Measurements from ENCODE around the gene C1orf141. TPM values are rescaled to one million over a fixed set of nuclear protein-coding genes. Genes with fewer than 3 reads are reported as not detected.
A peak's percentile ranks its signal among the peaks of the same experiment; 100 is the strongest.
"Not testable (repeated sequence)": the region's sequence is repeated elsewhere in the genome, so short reads cannot be mapped to it uniquely, and the experiment has no call there.

The C1orf141 gene
- total and polyA plus RNA-seq, 3 experiments from 2014 or later = not detected

- H3K27me3 Mint-ChIP-seq = peaks cover 9 to 36% of the 10 kb centered on the region in 2 donors
- POLR2A ChIA-PET = interaction anchor here (0.7 to 1.5 kb wide), 3 partner anchors 17 to 384 kb away, joined by 4 to 12 read pairs (median 6); no protein-coding TSS in a partner anchor
- Histone ChIP-seq H3K9me3 (ENCODE audit: low read length) (no peaks in the 10 kb centered on the region), H3K4me3 (ENCODE audit: low read length) (no peak overlapping the region), H3K4me1 (ENCODE audit: insufficient read depth, low read length) (peaks cover 17% of the 10 kb centered on the region), H3K27ac (ENCODE audit: low read depth, low read length) (no peak overlapping the region), H3K36me3 (ENCODE audit: insufficient read depth, low read length) (no peaks in the 10 kb centered on the region), H3K27me3 (ENCODE audit: insufficient read depth, low read length, poor library complexity, severe bottlenecking) (no peaks in the 10 kb centered on the region)
- DNase-seq = peak; percentile 15 to 69 (median 55)
- peaks cover 21 to 36% (median 25%) of the 10 kb centered on the region in 3 donors for H3K4me1 Mint-ChIP-seq
- peaks cover 0 to 4% (median 0%) of the 10 kb centered on the region in 3 donors for H3K36me3 Mint-ChIP-seq
- CTCF ChIA-PET = interaction anchor here (0.5 to 3.8 kb wide), 24 partner anchors 9 to 390 kb away, joined by 3 to 36 read pairs (median 4); partner anchors contain the start of genes IL23R and SLC35D1
- no peak overlapping the region for H3K4me3 Mint-ChIP-seq
- peak overlapping the region in 4 of 8 donors; percentile 52 to 83 (median 56) for H3K27ac Mint-ChIP-seq
- peaks cover 0 to 1% (median 0%) of the 10 kb centered on the region in 5 donors for H3K9me3 Mint-ChIP-seq
Observed at GRCh38 chr1:67149179-67149770, 14.5 kb upstream of the C1orf141 start.

- DNase-seq = no peak
- ChIA-PET CTCF (interaction anchor here (0.5 to 3.8 kb wide), 19 partner anchors 19 to 390 kb away, joined by 3 to 36 read pairs (median 5); partner anchors contain the start of genes IL23R and SLC35D1), POLR2A (interaction anchor here (0.9 to 1.5 kb wide), 2 partner anchors 22 to 384 kb away, joined by 4 to 6 read pairs; no protein-coding TSS in a partner anchor)
- Histone ChIP-seq H3K27me3 (ENCODE audit: insufficient read depth, low read length, poor library complexity, severe bottlenecking) (no peaks in the 10 kb centered on the region), H3K27ac (ENCODE audit: low read depth, low read length) (no peak overlapping the region), H3K4me1 (ENCODE audit: insufficient read depth, low read length) (peaks cover 23% of the 10 kb centered on the region), H3K4me3 (ENCODE audit: low read length) (no peak overlapping the region), H3K9me3 (ENCODE audit: low read length) (no peaks in the 10 kb centered on the region), H3K36me3 (ENCODE audit: insufficient read depth, low read length) (no peaks in the 10 kb centered on the region)
- Mint-ChIP-seq H3K4me1 (peaks cover 26 to 42% (median 29%) of the 10 kb centered on the region in 3 donors), H3K27me3 (peaks cover 5 to 31% of the 10 kb centered on the region in 2 donors), H3K27ac (peak overlapping the region in 4 of 8 donors; percentile 53 to 83 (median 58)), H3K36me3 (no peaks in the 10 kb centered on the region), H3K9me3 (peaks cover 0 to 1% (median 0%) of the 10 kb centered on the region in 5 donors), H3K4me3 (no peak overlapping the region)
Observed at GRCh38 chr1:67148516-67149178, 13.9 kb upstream of the C1orf141 start.

- H3K4me3 ChIP-seq (ENCODE audit: low read length); POLR2A ChIA-PET; H3K27me3 ChIP-seq (ENCODE audit: insufficient read depth, low read length, poor library complexity, severe bottlenecking); H3K9me3 ChIP-seq (ENCODE audit: low read length); H3K4me3 Mint-ChIP-seq; H3K36me3 Mint-ChIP-seq; H3K36me3 ChIP-seq (ENCODE audit: insufficient read depth, low read length); DNase-seq; H3K9me3 Mint-ChIP-seq; H3K27ac ChIP-seq (ENCODE audit: low read depth, low read length): not testable (repeated sequence)
- Mint-ChIP-seq H3K27ac (peak overlapping the region in 1 of 8 donors; percentile 67), H3K27me3 (peaks cover 1 to 25% of the 10 kb centered on the region in 2 donors), H3K4me1 (peaks cover 33 to 49% (median 36%) of the 10 kb centered on the region in 3 donors)
- CTCF ChIA-PET = interaction anchor here (0.9 to 3.8 kb wide), 10 partner anchors 23 to 385 kb away, joined by 3 to 36 read pairs (median 10); partner anchors contain the start of gene SLC35D1
- peaks cover 29% of the 10 kb centered on the region for H3K4me1 ChIP-seq (ENCODE audit: insufficient read depth, low read length)
Observed at GRCh38 chr1:67147973-67148372, 13.2 kb upstream of the C1orf141 start.

- peaks cover 1 to 11% of the 10 kb centered on the region in 2 donors for H3K27me3 Mint-ChIP-seq
- no peaks in the 10 kb centered on the region for H3K9me3 ChIP-seq (ENCODE audit: low read length)
- ChIA-PET CTCF (interaction anchor here (1.2 to 3.7 kb wide), 2 partner anchors 18 to 65 kb away, joined by 4 to 50 read pairs; no protein-coding TSS in a partner anchor), POLR2A (no interaction called here)
- H3K36me3 Mint-ChIP-seq = no peaks in the 10 kb centered on the region
- H3K36me3 ChIP-seq (ENCODE audit: insufficient read depth, low read length) = no peaks in the 10 kb centered on the region
- H3K27me3 ChIP-seq (ENCODE audit: insufficient read depth, low read length, poor library complexity, severe bottlenecking) = no peaks in the 10 kb centered on the region
- H3K4me3 ChIP-seq (ENCODE audit: low read length) = no peak overlapping the region
- no peak overlapping the region for H3K27ac ChIP-seq (ENCODE audit: low read depth, low read length)
- H3K4me1 Mint-ChIP-seq = peaks cover 42 to 53% (median 43%) of the 10 kb centered on the region in 3 donors
- H3K4me3 Mint-ChIP-seq = no peak overlapping the region
- no peaks in the 10 kb centered on the region for H3K9me3 Mint-ChIP-seq
- H3K4me1 ChIP-seq (ENCODE audit: insufficient read depth, low read length) = peaks cover 34% of the 10 kb centered on the region
- DNase-seq = no peak
- H3K27ac Mint-ChIP-seq = peak overlapping the region in 4 of 8 donors; percentile 67 to 86 (median 77)
Observed at GRCh38 chr1:67146539-67146938, 11.8 kb upstream of the C1orf141 start.

- no peaks in the 10 kb centered on the region for H3K36me3 ChIP-seq (ENCODE audit: insufficient read depth, low read length)
- Mint-ChIP-seq H3K27me3 (peaks cover 1 to 10% of the 10 kb centered on the region in 2 donors), H3K36me3 (no peaks in the 10 kb centered on the region), H3K9me3 (no peaks in the 10 kb centered on the region), H3K27ac (peak overlapping the region in 4 of 8 donors; percentile 48 to 86 (median 76)), H3K4me3 (no peak overlapping the region), H3K4me1 (peaks cover 43 to 53% (median 44%) of the 10 kb centered on the region in 3 donors)
- no peaks in the 10 kb centered on the region for H3K27me3 ChIP-seq (ENCODE audit: insufficient read depth, low read length, poor library complexity, severe bottlenecking)
- POLR2A ChIA-PET = no interaction called here
- no peak for DNase-seq
- peaks cover 34% of the 10 kb centered on the region for H3K4me1 ChIP-seq (ENCODE audit: insufficient read depth, low read length)
- no peak overlapping the region for H3K4me3 ChIP-seq (ENCODE audit: low read length)
- H3K27ac ChIP-seq (ENCODE audit: low read depth, low read length) = no peak overlapping the region
- CTCF ChIA-PET = interaction anchor here (1.2 to 3.7 kb wide), 2 partner anchors 18 to 66 kb away, joined by 4 to 50 read pairs; no protein-coding TSS in a partner anchor
- no peaks in the 10 kb centered on the region for H3K9me3 ChIP-seq (ENCODE audit: low read length)
Observed at GRCh38 chr1:67146101-67146500, 11.3 kb upstream of the C1orf141 start.

- ChIA-PET CTCF (interaction anchor here (1.1 to 3.7 kb wide), 4 partner anchors 11 to 380 kb away, joined by 3 to 50 read pairs (median 4); no protein-coding TSS in a partner anchor), POLR2A (no interaction called here)
- Histone ChIP-seq H3K4me3 (ENCODE audit: low read length) (no peak overlapping the region), H3K36me3 (ENCODE audit: insufficient read depth, low read length) (no peaks in the 10 kb centered on the region), H3K27ac (ENCODE audit: low read depth, low read length) (no peak overlapping the region), H3K27me3 (ENCODE audit: insufficient read depth, low read length, poor library complexity, severe bottlenecking) (no peaks in the 10 kb centered on the region), H3K9me3 (ENCODE audit: low read length) (no peaks in the 10 kb centered on the region), H3K4me1 (ENCODE audit: insufficient read depth, low read length) (peaks cover 34% of the 10 kb centered on the region)
- Mint-ChIP-seq H3K27ac (peak overlapping the region in 6 of 8 donors; percentile 23 to 93 (median 30)), H3K9me3 (no peaks in the 10 kb centered on the region), H3K4me1 (peaks cover 43 to 53% (median 44%) of the 10 kb centered on the region in 3 donors), H3K36me3 (no peaks in the 10 kb centered on the region), H3K4me3 (peak overlapping the region in 1 of 7 donors; percentile 14), H3K27me3 (no peaks in the 10 kb centered on the region)
- DNase-seq = peak in 3 of 5 donors; percentile 15 to 25 (median 16)
Observed at GRCh38 chr1:67144696-67145095, 9.9 kb upstream of the C1orf141 start.

- Mint-ChIP-seq H3K36me3 (no peaks in the 10 kb centered on the region), H3K27ac (peak overlapping the region in 2 of 8 donors; percentile 14 to 87), H3K4me1 (peaks cover 37 to 47% (median 38%) of the 10 kb centered on the region in 3 donors), H3K4me3 (no peak overlapping the region), H3K9me3 (no peaks in the 10 kb centered on the region), H3K27me3 (no peaks in the 10 kb centered on the region)
- H3K4me1 ChIP-seq (ENCODE audit: insufficient read depth, low read length) = peaks cover 29% of the 10 kb centered on the region
- DNase-seq = no peak
- no peaks in the 10 kb centered on the region for H3K36me3 ChIP-seq (ENCODE audit: insufficient read depth, low read length)
- ChIA-PET POLR2A (no interaction called here), CTCF (interaction anchor here (1.1 to 3.7 kb wide), 4 partner anchors 11 to 379 kb away, joined by 3 to 50 read pairs (median 4); no protein-coding TSS in a partner anchor)
- H3K4me3 ChIP-seq (ENCODE audit: low read length) = no peak overlapping the region
- H3K27me3 ChIP-seq (ENCODE audit: insufficient read depth, low read length, poor library complexity, severe bottlenecking) = no peaks in the 10 kb centered on the region
- no peaks in the 10 kb centered on the region for H3K9me3 ChIP-seq (ENCODE audit: low read length)
- H3K27ac ChIP-seq (ENCODE audit: low read depth, low read length) = no peak overlapping the region
Observed at GRCh38 chr1:67143966-67144365, 9.2 kb upstream of the C1orf141 start.

Data from CD8-positive, alpha-beta memory T cell (primary cell).